Endothelial cell of umbilical vein (primary cell): ENCODE results near the gene KAT7. TPM values are rescaled to one million over a fixed set of nuclear protein-coding genes. Genes with fewer than 3 reads are reported as not detected.

Source experiments
- BruUV-seq: library from RNA; stranded (reverse); fragments of 400-500 nt; replicated peaks from 2 replicates; lab custom pipeline; 2021; lab: Mats Ljungman, UMichigan
- CTCF ChIA-PET: fragments of 300-600, 350-600 bp; sonication (Branson Sonifier 250); formaldehyde crosslinking; loops from one replicate; lab custom pipeline; 2021; ENCODE audit warnings: antibody characterized with exemption, inconsistent platforms; lab: Charles Lee
- POLR2A ChIA-PET: fragments of 300-600, 350-600 bp; sonication (Branson Sonifier 250); formaldehyde crosslinking; loops from one replicate; lab custom pipeline; 2021; ENCODE audit warnings: antibody characterized with exemption, inconsistent platforms; lab: Charles Lee
- DNase-seq: peaks from one replicate; pipeline ENCODE4 v3.0.0-alpha.2; 2011; ENCODE audit warnings: low read depth, low spot score
- FAIRE-seq: peaks from 2 replicates; lab custom pipeline; 2011; peaks lifted over from hg19 to GRCh38; lab: Jason Lieb, UNC
- H2AFZ ChIP-seq: 2 replicates; pipeline ENCODE4 v1.6.0; 2012; ENCODE audit warnings: low read depth, low read length, control low read depth, inconsistent platforms
- H3K27ac ChIP-seq: 2 replicates; pipeline ENCODE4 v1.5.1; 2011; ENCODE audit warnings: low read depth, mild to moderate bottlenecking, control low read depth, low read length, moderate library complexity; ENCODE audit not compliant: insufficient read depth
- H3K27me3 ChIP-seq, 2 experiments: 2 replicates each; pipeline versions ENCODE4 v1.6.0 to v1.6.1; 2011; ENCODE audit warnings: low read length in 2 of 2, mixed read lengths in 1 of 2; ENCODE audit not compliant: control insufficient read depth in 2 of 2, insufficient read depth in 2 of 2
- H3K36me3 ChIP-seq, 2 experiments: 2 replicates in 1 of 2; 3 replicates in 1 of 2; pipeline ENCODE4 v1.5.1; 2011; ENCODE audit warnings: low read length in 2 of 2, mild to moderate bottlenecking in 1 of 2, moderate library complexity in 1 of 2; ENCODE audit not compliant: control insufficient read depth in 2 of 2, insufficient read depth in 2 of 2; ENCODE audit errors: extremely low read depth in 1 of 2
- H3K4me1 ChIP-seq: 3 replicates; pipeline ENCODE4 v1.5.1; 2011; ENCODE audit warnings: mild to moderate bottlenecking, low read length; ENCODE audit not compliant: control insufficient read depth, insufficient read depth; ENCODE audit errors: extremely low read depth
- H3K4me2 ChIP-seq: 2 replicates; pipeline ENCODE4 v1.6.1; 2011; ENCODE audit warnings: low read length, control low read depth, mixed read lengths; ENCODE audit not compliant: insufficient read depth
- H3K4me3 ChIP-seq, 3 experiments: fragments of 200-600 bp in 1 of 3; sonication (generic), shearing (Covaris generic) in 1 of 3; replicated peaks in 1 of 3; 2 replicates each; pipeline ENCODE4 v1.5.1; 2011 to 2016; ENCODE audit warnings: control low read depth in 3 of 3, low read length in 3 of 3, mild to moderate bottlenecking in 2 of 3, inconsistent platforms in 1 of 3, low read depth in 1 of 3, moderate library complexity in 1 of 3; ENCODE audit not compliant: insufficient read depth in 1 of 3
- H3K79me2 ChIP-seq: 2 replicates; pipeline ENCODE4 v1.6.0; 2012; ENCODE audit warnings: low read length, inconsistent platforms; ENCODE audit not compliant: control insufficient read depth, insufficient read depth
- H3K9ac ChIP-seq: replicated peaks from 2 replicates; pipeline ENCODE3; 2011; ENCODE audit warnings: low read length, control low read depth; ENCODE audit not compliant: insufficient read depth; ENCODE audit errors: extremely low read depth
- H3K9me1 ChIP-seq: replicated peaks from 3 replicates; pipeline ENCODE4 v1.6.0; 2011; ENCODE audit warnings: mild to moderate bottlenecking, low read length; ENCODE audit not compliant: control insufficient read depth, insufficient read depth; ENCODE audit errors: extremely low read depth
- H3K9me3 ChIP-seq: replicated peaks from 2 replicates; pipeline ENCODE4 v1.5.1; 2012; ENCODE audit warnings: low read length, inconsistent platforms; ENCODE audit not compliant: control insufficient read depth, insufficient read depth
- H4K20me1 ChIP-seq: replicated peaks from 2 replicates; pipeline ENCODE3; 2011; ENCODE audit warnings: mild to moderate bottlenecking, low read length; ENCODE audit not compliant: control insufficient read depth, insufficient read depth; ENCODE audit errors: extremely low read depth
- EZH2 ChIP-seq: IDR thresholded peaks from 2 replicates; pipeline ENCODE4 v1.6.1; 2012; ENCODE audit warnings: borderline replicate concordance, low read depth, mild to moderate bottlenecking, moderate library complexity, low read length, inconsistent platforms; ENCODE audit not compliant: severe bottlenecking
- FOS ChIP-seq: IDR thresholded peaks from 2 replicates; pipeline ENCODE4 v1.6.1; 2011; ENCODE audit warnings: mild to moderate bottlenecking, low read length, moderate library complexity, borderline replicate concordance; ENCODE audit not compliant: insufficient read depth
- GATA2 ChIP-seq: IDR thresholded peaks from 2 replicates; pipeline ENCODE4 v1.7.0; 2011; ENCODE audit warnings: low read depth, mild to moderate bottlenecking, moderate library complexity, mixed read lengths, low read length; ENCODE audit not compliant: insufficient read length, insufficient read depth
- JUN ChIP-seq: IDR thresholded peaks from 2 replicates; pipeline ENCODE4 v1.6.1; 2011; ENCODE audit warnings: borderline replicate concordance, low read depth; ENCODE audit not compliant: insufficient read length, insufficient read depth
- MAX ChIP-seq: IDR thresholded peaks from 2 replicates; pipeline ENCODE4 v1.6.1; 2011; ENCODE audit not compliant: insufficient read depth, insufficient read length
- MYC ChIP-seq: IDR thresholded peaks from one replicate; pipeline ENCODE4 v1.6.1; 2011; ENCODE audit warnings: mild to moderate bottlenecking, low read depth, low read length
- POLR2A ChIP-seq: IDR thresholded peaks from 2 replicates; pipeline ENCODE4 v1.6.1; 2012; ENCODE audit warnings: low read depth, mild to moderate bottlenecking, control low read depth, low read length
- POLR2AphosphoS5 ChIP-seq: IDR thresholded peaks from 2 replicates; pipeline ENCODE4 v1.6.1; 2012; ENCODE audit warnings: low read depth, mild to moderate bottlenecking, control low read depth, low read length, moderate library complexity; ENCODE audit not compliant: insufficient read depth
- dilution Hi-C: fragments of 300-500 bp; cut with MboI; formaldehyde crosslinking; loops from one replicate; pipeline ENCODE4 v1.15.0; 2019; ENCODE audit warnings: low sequenced_read_pairs; ENCODE audit not compliant: extremely low pct_ligation_motif_present
- intact Hi-C: fragments of 100-400 bp; cut with micrococcal nuclease; formaldehyde crosslinking; loops from one replicate; pipeline ENCODE4 v1.10.0; 2022
- polyA plus RNA-seq, 4 experiments: library from polyadenylated mRNA; depleted of rRNA in 3 of 4; stranded (reverse) in 3 of 4; unstranded in 1 of 4; fragments of >200 nt; gene quantifications; 2 replicates each; pipeline versions ENCODE4 v1.2.1 to v1.2.3, GENCODE V29; 2011 to 2012; ENCODE audit warnings: missing spikeins in 1 of 4
- total RNA-seq: library from RNA; stranded (reverse); gene quantifications from 2 replicates; pipeline ENCODE4 v1.2.3, GENCODE V29; 2021
- TF ChIP-seq, protein P1 (sequence below), 2 donors: IDR thresholded peaks; 1 replicate in 1 of 2; 2 replicates in 1 of 2; pipeline ENCODE4 v1.5.1; 2011; ENCODE audit warnings: low read length in 2 of 2, mild to moderate bottlenecking in 2 of 2, moderate library complexity in 2 of 2, control low read depth in 1 of 2, inconsistent platforms in 1 of 2, low read depth in 1 of 2; ENCODE audit not compliant: insufficient read depth in 1 of 2; ENCODE audit errors: extremely low read depth in 1 of 2

Gene KAT7
- total and polyA plus RNA-seq, 2 donors (not counting 3 experiments of a cell fraction or from before 2014, with no cell fraction given), result 44.5 to 66.2 TPM

GRCh38 chr17:49760932-49761558, 27.4 kb upstream of the KAT7 start:
- POLR2A ChIA-PET, result no interaction called here
- no peak for FAIRE-seq
- DNase-seq, result no peak
- Histone ChIP-seq H3K9ac (no peak overlapping the region), H4K20me1 (no peaks in the 10 kb centered on the region), H3K9me3 (no peaks in the 10 kb centered on the region), H3K79me2 (no peaks in the 10 kb centered on the region), H3K4me3 (no peak overlapping the region), H3K27ac (no peak overlapping the region), H3K27me3 (peaks cover 2 to 29% of the 10 kb centered on the region in 2 experiments), H3K36me3 (no peaks in the 10 kb centered on the region), H3K9me1 (no peaks in the 10 kb centered on the region), H3K4me1 (peaks cover 14% of the 10 kb centered on the region), H3K4me2 (no peak overlapping the region), H2AFZ (no peak overlapping the region)
- intact Hi-C loops (no loop called here), dilution Hi-C loops (no loop called here)
- TF ChIP-seq GATA2, result no peak
- TF ChIP-seq FOS, result no peak
- TF ChIP-seq MAX, result no peak
- TF ChIP-seq POLR2AphosphoS5, result no peak
- no peak for TF ChIP-seq JUN
- TF ChIP-seq EZH2, result no peak
- TF ChIP-seq, protein P1, sequence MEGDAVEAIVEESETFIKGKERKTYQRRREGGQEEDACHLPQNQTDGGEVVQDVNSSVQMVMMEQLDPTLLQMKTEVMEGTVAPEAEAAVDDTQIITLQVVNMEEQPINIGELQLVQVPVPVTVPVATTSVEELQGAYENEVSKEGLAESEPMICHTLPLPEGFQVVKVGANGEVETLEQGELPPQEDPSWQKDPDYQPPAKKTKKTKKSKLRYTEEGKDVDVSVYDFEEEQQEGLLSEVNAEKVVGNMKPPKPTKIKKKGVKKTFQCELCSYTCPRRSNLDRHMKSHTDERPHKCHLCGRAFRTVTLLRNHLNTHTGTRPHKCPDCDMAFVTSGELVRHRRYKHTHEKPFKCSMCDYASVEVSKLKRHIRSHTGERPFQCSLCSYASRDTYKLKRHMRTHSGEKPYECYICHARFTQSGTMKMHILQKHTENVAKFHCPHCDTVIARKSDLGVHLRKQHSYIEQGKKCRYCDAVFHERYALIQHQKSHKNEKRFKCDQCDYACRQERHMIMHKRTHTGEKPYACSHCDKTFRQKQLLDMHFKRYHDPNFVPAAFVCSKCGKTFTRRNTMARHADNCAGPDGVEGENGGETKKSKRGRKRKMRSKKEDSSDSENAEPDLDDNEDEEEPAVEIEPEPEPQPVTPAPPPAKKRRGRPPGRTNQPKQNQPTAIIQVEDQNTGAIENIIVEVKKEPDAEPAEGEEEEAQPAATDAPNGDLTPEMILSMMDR (IDR thresholded peaks at IDR 0.05; ENCODE audit: extremely low read depth in 1 of 2, insufficient read depth in 1 of 2, low read depth in 1 of 2, low read length in 2 of 2), result no peak
- no peak for TF ChIP-seq MYC
- no peak for TF ChIP-seq POLR2A
- CTCF ChIA-PET, result interaction anchor here (0.9 kb wide), 1 partner anchor 14 kb away, joined by 3 read pairs; no protein-coding TSS in a partner anchor
- no TSS peak for BruUV-seq
